D341Med (cell line): ENCODE results near the gene UBE3D.
"Not testable (repeated sequence)": the region's sequence is repeated elsewhere in the genome, so short reads cannot be mapped to it uniquely, and the experiment has no call there.

Source experiments
- DNase-seq: peaks from one replicate; pipeline ENCODE4 v3.0.0; 2012; ENCODE audit warnings: low spot score

UBE3D gene

GRCh38 chr6:82910395-82910794, 155.2 kb downstream of the UBE3D start:
- DNase-seq: no peak

- DNase-seq: no peak
Measured at GRCh38 chr6:82909551-82909950, 156.1 kb downstream of the UBE3D start.

GRCh38 chr6:82908661-82909060, 157.0 kb downstream of the UBE3D start:
- no peak for DNase-seq

- DNase-seq: no peak
Measured at GRCh38 chr6:82906951-82907350, 158.7 kb downstream of the UBE3D start.

- no peak for DNase-seq
Measured at GRCh38 chr6:82906489-82906888, 159.2 kb downstream of the UBE3D start.

GRCh38 chr6:82904860-82905259, 160.8 kb downstream of the UBE3D start:
- no peak for DNase-seq

GRCh38 chr6:82904257-82904656, 161.4 kb downstream of the UBE3D start:
- no peak for DNase-seq

GRCh38 chr6:82902290-82902689, 163.4 kb downstream of the UBE3D start:
- no peak for DNase-seq

- DNase-seq: no peak
Measured at GRCh38 chr6:82894653-82895259, 170.9 kb downstream of the UBE3D start.

GRCh38 chr6:82893889-82894652, 171.6 kb downstream of the UBE3D start:
- no peak for DNase-seq

- not testable (repeated sequence) for DNase-seq
Measured at GRCh38 chr6:82891503-82891902, 174.1 kb downstream of the UBE3D start.

- no peak for DNase-seq
Measured at GRCh38 chr6:82891076-82891475, 174.6 kb downstream of the UBE3D start.

GRCh38 chr6:82890240-82890639, 175.4 kb downstream of the UBE3D start:
- DNase-seq: no peak

- DNase-seq: no peak
Measured at GRCh38 chr6:82889143-82889542, 176.5 kb downstream of the UBE3D start.

- DNase-seq: no peak
Measured at GRCh38 chr6:82882363-82883023, 183.1 kb downstream of the UBE3D start.

GRCh38 chr6:82881519-82881918, 184.1 kb downstream of the UBE3D start:
- no peak for DNase-seq

- no peak for DNase-seq
Measured at GRCh38 chr6:82878812-82879211, 186.8 kb downstream of the UBE3D start.

- DNase-seq: no peak
Measured at GRCh38 chr6:82877213-82878195, 188.1 kb downstream of the UBE3D start.

GRCh38 chr6:82875573-82876185, 190.0 kb downstream of the UBE3D start:
- no peak for DNase-seq

GRCh38 chr6:82874867-82875266, 190.8 kb downstream of the UBE3D start:
- no peak for DNase-seq

- DNase-seq: no peak
Measured at GRCh38 chr6:82872185-82872584, 193.5 kb downstream of the UBE3D start.
